Mesothelial cell of epicardium (in vitro differentiated cells): ENCODE measurements around the gene CEP104. TPM values are rescaled to one million over a fixed set of nuclear protein-coding genes. Genes with fewer than 3 reads are reported as not detected.
"Not testable (repeated sequence)": the region's sequence is repeated elsewhere in the genome, so short reads cannot be mapped to it uniquely, and the experiment has no call there.

Experiments
- DNase-seq, 2 experiments: peaks; one replicate each; pipeline ENCODE4 v3.0.0; 2021; ENCODE audit warnings: low spot score in 2 of 2; ENCODE audit not compliant: unreplicated experiment in 2 of 2
- H3K27ac Mint-ChIP-seq: 2 replicates; pipeline ENCODE4 v1.8.0; 2021; ENCODE audit warnings: mixed read lengths
- H3K27me3 Mint-ChIP-seq: 2 replicates; pipeline ENCODE4 v1.8.0; 2021; ENCODE audit warnings: low read depth, mixed read lengths
- H3K36me3 Mint-ChIP-seq: 2 replicates; pipeline ENCODE4 v1.8.0; 2021; ENCODE audit warnings: mixed read lengths
- H3K4me1 Mint-ChIP-seq: 2 replicates; pipeline ENCODE4 v1.8.0; 2021; ENCODE audit warnings: mixed read lengths
- H3K4me3 Mint-ChIP-seq: 2 replicates; pipeline ENCODE4 v1.8.0; 2021; ENCODE audit warnings: mild to moderate bottlenecking, moderate library complexity, mixed read lengths
- H3K9me3 Mint-ChIP-seq: 2 replicates; pipeline ENCODE4 v1.8.0; 2021; ENCODE audit warnings: mixed read lengths
- CTCF ChIP-seq: fragments of 200-600 bp; sonication (generic); IDR thresholded peaks from one replicate; pipeline ENCODE4 v1.5.0; 2021; ENCODE audit warnings: antibody characterized with exemption; ENCODE audit not compliant: unreplicated experiment
- total RNA-seq: library from RNA; stranded (reverse); gene quantifications from 3 replicates; pipeline ENCODE4 v1.2.1, GENCODE V29; 2021

Gene CEP104
- total RNA-seq, 1 donor from 2014 or later = 37.0 TPM

GRCh38 chr1:3811595-3811911 lies 45.5 kb downstream of the CEP104 start:
- H3K4me3 Mint-ChIP-seq = no peak overlapping the region
- TF ChIP-seq CTCF = no peak
- H3K36me3 Mint-ChIP-seq = peaks cover 13% of the 10 kb centered on the region
- H3K4me1 Mint-ChIP-seq = peaks cover 2% of the 10 kb centered on the region
- no peaks in the 10 kb centered on the region for H3K9me3 Mint-ChIP-seq
- H3K27me3 Mint-ChIP-seq = peaks cover 4% of the 10 kb centered on the region
- no peak for DNase-seq
- H3K27ac Mint-ChIP-seq = no peak overlapping the region

DNA sequence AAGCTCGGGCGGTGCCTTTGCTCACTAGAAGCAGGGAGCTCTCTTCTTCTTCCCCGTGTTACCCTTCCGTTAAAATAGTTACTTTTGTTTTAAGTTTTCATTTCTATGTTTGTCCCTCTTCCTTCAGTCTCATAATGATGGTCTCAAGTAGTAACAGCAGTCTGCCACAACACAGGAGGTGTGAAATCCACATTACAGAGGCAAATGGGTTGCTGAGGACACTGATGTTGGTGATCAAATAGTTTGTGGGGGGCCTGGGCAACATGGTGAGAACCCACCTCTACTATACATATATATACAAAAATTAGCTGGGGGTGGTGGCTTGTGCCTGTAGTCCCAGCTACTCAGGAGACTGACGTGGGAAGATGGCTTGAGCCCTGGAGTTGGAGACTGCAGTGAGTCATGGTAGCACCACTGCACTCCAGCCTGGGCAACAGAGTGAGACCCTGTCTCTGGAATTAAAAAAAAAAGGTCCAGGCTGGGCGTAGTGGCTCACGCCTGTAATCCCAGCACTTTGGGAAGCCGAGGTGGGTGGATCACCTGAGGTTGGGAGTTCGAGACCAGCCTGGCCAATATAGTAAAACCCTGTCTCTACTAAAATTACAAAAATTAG lies 46.8 kb downstream of the CEP104 start:
- not testable (repeated sequence) for H3K4me1 Mint-ChIP-seq, H3K27me3 Mint-ChIP-seq, H3K27ac Mint-ChIP-seq, H3K36me3 Mint-ChIP-seq, H3K4me3 Mint-ChIP-seq, H3K9me3 Mint-ChIP-seq, DNase-seq

GRCh38 chr1:3809680-3810079 lies 47.3 kb downstream of the CEP104 start:
- Mint-ChIP-seq H3K4me3 (no peak overlapping the region), H3K27ac (no peak overlapping the region), H3K4me1 (peaks cover 2% of the 10 kb centered on the region), H3K36me3 (peaks cover 3% of the 10 kb centered on the region), H3K27me3 (peaks cover 4% of the 10 kb centered on the region), H3K9me3 (peaks cover 6% of the 10 kb centered on the region)
- DNase-seq = no peak
- no peak for TF ChIP-seq CTCF

- H3K4me1 Mint-ChIP-seq = peaks cover 2% of the 10 kb centered on the region
- TF ChIP-seq CTCF = no peak
- peaks cover 23% of the 10 kb centered on the region for H3K27me3 Mint-ChIP-seq
- H3K36me3 Mint-ChIP-seq = no peaks in the 10 kb centered on the region
- H3K27ac Mint-ChIP-seq = no peak overlapping the region
- H3K4me3 Mint-ChIP-seq = no peak overlapping the region
- peaks cover 6% of the 10 kb centered on the region for H3K9me3 Mint-ChIP-seq
- DNase-seq = no peak
Measured at GRCh38 chr1:3807769-3808168, 49.2 kb downstream of the CEP104 start.

GRCh38 chr1:3805038-3805437 lies 52.0 kb downstream of the CEP104 start:
- H3K36me3 Mint-ChIP-seq = no peaks in the 10 kb centered on the region
- peaks cover 11% of the 10 kb centered on the region for H3K9me3 Mint-ChIP-seq
- H3K4me3 Mint-ChIP-seq = no peak overlapping the region
- no peak for TF ChIP-seq CTCF
- no peak for DNase-seq
- H3K27me3 Mint-ChIP-seq = peaks cover 44% of the 10 kb centered on the region
- no peak overlapping the region for H3K27ac Mint-ChIP-seq
- no peaks in the 10 kb centered on the region for H3K4me1 Mint-ChIP-seq

- peaks cover 48% of the 10 kb centered on the region for H3K27me3 Mint-ChIP-seq
- H3K36me3 Mint-ChIP-seq, DNase-seq, H3K4me3 Mint-ChIP-seq, H3K4me1 Mint-ChIP-seq, H3K27ac Mint-ChIP-seq: not testable (repeated sequence)
- peaks cover 11% of the 10 kb centered on the region for H3K9me3 Mint-ChIP-seq
Measured at GRCh38 chr1:3804627-3804944, 52.4 kb downstream of the CEP104 start.
